GM12801 (cell line): ENCODE data around the gene FBXO5.

Source experiments
- TF ChIP-seq, protein P1 (sequence below): IDR thresholded peaks from one replicate; pipeline ENCODE4 v1.5.1; 2011; ENCODE audit warnings: control low read depth; ENCODE audit not compliant: insufficient read length; ENCODE audit errors: extremely low read depth

The FBXO5 gene

GRCh38 chr6:152942319-152942869 lies 40.4 kb downstream of the FBXO5 start:
- TF ChIP-seq, protein P1, sequence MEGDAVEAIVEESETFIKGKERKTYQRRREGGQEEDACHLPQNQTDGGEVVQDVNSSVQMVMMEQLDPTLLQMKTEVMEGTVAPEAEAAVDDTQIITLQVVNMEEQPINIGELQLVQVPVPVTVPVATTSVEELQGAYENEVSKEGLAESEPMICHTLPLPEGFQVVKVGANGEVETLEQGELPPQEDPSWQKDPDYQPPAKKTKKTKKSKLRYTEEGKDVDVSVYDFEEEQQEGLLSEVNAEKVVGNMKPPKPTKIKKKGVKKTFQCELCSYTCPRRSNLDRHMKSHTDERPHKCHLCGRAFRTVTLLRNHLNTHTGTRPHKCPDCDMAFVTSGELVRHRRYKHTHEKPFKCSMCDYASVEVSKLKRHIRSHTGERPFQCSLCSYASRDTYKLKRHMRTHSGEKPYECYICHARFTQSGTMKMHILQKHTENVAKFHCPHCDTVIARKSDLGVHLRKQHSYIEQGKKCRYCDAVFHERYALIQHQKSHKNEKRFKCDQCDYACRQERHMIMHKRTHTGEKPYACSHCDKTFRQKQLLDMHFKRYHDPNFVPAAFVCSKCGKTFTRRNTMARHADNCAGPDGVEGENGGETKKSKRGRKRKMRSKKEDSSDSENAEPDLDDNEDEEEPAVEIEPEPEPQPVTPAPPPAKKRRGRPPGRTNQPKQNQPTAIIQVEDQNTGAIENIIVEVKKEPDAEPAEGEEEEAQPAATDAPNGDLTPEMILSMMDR: no peak

DNA sequence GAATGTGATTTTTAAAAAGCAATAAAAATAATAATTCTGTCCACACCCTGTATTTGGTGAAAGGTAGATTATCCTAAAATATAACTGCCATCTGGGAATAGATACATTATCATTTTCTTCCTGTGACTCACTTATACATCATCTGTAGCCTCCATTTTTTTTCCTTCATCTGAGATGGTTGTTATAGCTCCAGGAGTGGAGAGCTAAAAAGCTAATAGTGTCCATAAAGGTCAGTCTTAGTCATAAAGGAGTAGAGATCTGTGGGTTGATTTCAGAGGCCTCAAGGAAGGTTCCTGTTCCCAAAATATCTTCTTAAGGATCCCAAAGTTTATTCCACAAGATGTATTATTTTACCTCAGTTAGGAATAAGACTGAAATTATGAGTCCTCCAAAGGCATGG lies 41.1 kb downstream of the FBXO5 start:
- TF ChIP-seq, protein P1: no peak

DNA sequence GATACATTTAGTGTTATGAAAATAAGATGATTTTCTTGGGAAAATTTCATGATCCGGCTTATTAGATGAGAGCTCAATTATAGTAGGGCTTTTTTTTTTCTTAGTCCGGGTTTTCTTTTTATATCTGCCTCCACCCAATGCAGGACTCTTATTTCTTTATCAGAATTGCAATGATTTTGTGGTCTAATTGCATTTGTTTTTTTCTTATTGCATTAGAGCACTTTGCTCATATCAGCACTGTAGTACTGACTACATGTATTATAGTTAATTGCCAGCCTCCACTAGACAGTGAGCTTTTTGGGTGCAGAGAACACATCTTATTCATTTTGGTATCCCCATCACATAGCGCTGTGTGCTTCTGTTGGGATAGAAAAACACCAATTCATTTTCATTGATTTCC lies 50.0 kb downstream of the FBXO5 start:
- TF ChIP-seq, protein P1: no peak

GRCh38 chr6:152922706-152923105 lies 60.1 kb downstream of the FBXO5 start:
- TF ChIP-seq, protein P1: no peak
